H1 (cell line): Measurements from ENCODE around the gene HDDC3. TPM values are rescaled to one million over a fixed set of nuclear protein-coding genes. Genes with fewer than 3 reads are reported as not detected.

Source experiments
- CTCF ChIA-PET: fragments of 300-600 bp; sonication (Branson Sonifier 250); formaldehyde crosslinking; loops from one replicate; lab custom pipeline; 2021; ENCODE audit not compliant: partially characterized antibody; lab: Charles Lee
- POLR2A ChIA-PET: fragments of 300-600 bp; sonication (Branson Sonifier 250); formaldehyde crosslinking; loops from one replicate; lab custom pipeline; 2021; ENCODE audit warnings: inconsistent platforms; ENCODE audit not compliant: partially characterized antibody; lab: Charles Lee
- DNase-seq, 2 experiments: peaks; one replicate each; pipeline versions ENCODE4 v3.0.0 to v3.0.0-alpha.2; 2010 to 2022; ENCODE audit warnings: low spot score in 2 of 2, low read depth in 1 of 2, mixed read lengths in 1 of 2
- FAIRE-seq: peaks from 2 replicates; lab custom pipeline; 2011; peaks lifted over from hg19 to GRCh38; lab: Jason Lieb, UNC
- H2AFZ ChIP-seq: 2 replicates; pipeline ENCODE4 v1.8.1; 2012; ENCODE audit warnings: low read length, inconsistent platforms
- H2AK5ac ChIP-seq: 2 replicates; pipeline ENCODE4 v1.6.1; 2013; ENCODE audit warnings: low read depth, low read length
- H2BK120ac ChIP-seq: replicated peaks from 2 replicates; pipeline ENCODE3; 2013; ENCODE audit warnings: low read depth, low read length, inconsistent platforms
- H2BK12ac ChIP-seq: 2 replicates; pipeline ENCODE4 v1.6.1; 2013; ENCODE audit warnings: low read depth, low read length
- H2BK15ac ChIP-seq: 2 replicates; pipeline ENCODE4 v1.6.1; 2013; ENCODE audit warnings: low read length
- H2BK20ac ChIP-seq: 2 replicates; pipeline ENCODE4 v1.6.1; 2013; ENCODE audit warnings: low read length
- H2BK5ac ChIP-seq: 2 replicates; pipeline ENCODE4 v1.6.1; 2013; ENCODE audit warnings: low read depth, low read length
- H3K14ac ChIP-seq: 2 replicates; pipeline ENCODE4 v1.6.1; 2013; ENCODE audit warnings: inconsistent platforms; ENCODE audit not compliant: insufficient read length
- H3K18ac ChIP-seq: 2 replicates; pipeline ENCODE4 v1.6.1; 2013; ENCODE audit warnings: low read length; ENCODE audit errors: extremely low read depth
- H3K23ac ChIP-seq: 2 replicates; pipeline ENCODE4 v1.6.1; 2013; ENCODE audit warnings: inconsistent platforms; ENCODE audit not compliant: insufficient read length
- H3K23me2 ChIP-seq: 2 replicates; pipeline ENCODE4 v1.6.1; 2013; ENCODE audit warnings: low read depth, low read length
- H3K27ac ChIP-seq: 2 replicates; pipeline ENCODE4 v1.6.1; 2011; ENCODE audit warnings: low read depth, low read length, inconsistent platforms
- H3K27me3 ChIP-seq, 4 experiments: replicated peaks in 1 of 4; 1 replicate in 1 of 4; 2 replicates in 3 of 4; pipeline versions ENCODE4 v1.6.1 to v1.8.1; 2011 to 2013; ENCODE audit warnings: low read length in 3 of 4, mild to moderate bottlenecking in 3 of 4, inconsistent platforms in 2 of 4, mixed read lengths in 2 of 4, moderate library complexity in 1 of 4; ENCODE audit not compliant: control insufficient read depth in 3 of 4, insufficient read depth in 3 of 4; ENCODE audit errors: extremely low read depth in 1 of 4
- H3K36me3 ChIP-seq, 4 experiments: 2 replicates each; pipeline versions ENCODE4 v1.6.1 to v1.8.1; 2011 to 2013; ENCODE audit warnings: mild to moderate bottlenecking in 4 of 4, low read length in 3 of 4, moderate library complexity in 2 of 4, control low read depth in 1 of 4, inconsistent platforms in 1 of 4; ENCODE audit not compliant: insufficient read depth in 4 of 4, control insufficient read depth in 2 of 4
- H3K4ac ChIP-seq: replicated peaks from 2 replicates; pipeline ENCODE3; 2013; ENCODE audit warnings: low read length, low read depth, mixed read lengths, inconsistent platforms; ENCODE audit not compliant: insufficient read length
- H3K4me1 ChIP-seq, 4 experiments: replicated peaks in 1 of 4; 1 replicate in 1 of 4; 2 replicates in 3 of 4; pipeline versions ENCODE4 v1.6.1 to v1.8.1; 2011 to 2013; ENCODE audit warnings: low read length in 3 of 4, inconsistent platforms in 2 of 4, mixed read lengths in 1 of 4; ENCODE audit not compliant: insufficient read depth in 4 of 4, control insufficient read depth in 3 of 4
- H3K4me2 ChIP-seq, 2 experiments: 2 replicates each; pipeline versions ENCODE4 v1.6.1 to v1.8.1; 2011 to 2013; ENCODE audit warnings: low read depth in 2 of 2, low read length in 2 of 2, control low read depth in 1 of 2, inconsistent platforms in 1 of 2, mild to moderate bottlenecking in 1 of 2; ENCODE audit not compliant: insufficient read depth in 1 of 2
- H3K4me3 ChIP-seq, 4 experiments: fragments of 200-600, 300-600 bp in 1 of 4; sonication (generic), shearing (Covaris generic), sonication (Bioruptor Twin) in 1 of 4; 2 replicates each; pipeline versions ENCODE4 v1.5.1 to v1.8.1; 2011 to 2016; ENCODE audit warnings: low read length in 4 of 4, low read depth in 3 of 4, control low read depth in 2 of 4, inconsistent platforms in 2 of 4, mild to moderate bottlenecking in 2 of 4, mixed read lengths in 1 of 4, moderate library complexity in 1 of 4; ENCODE audit not compliant: insufficient read depth in 2 of 4; ENCODE audit errors: extremely low read depth in 1 of 4
- H3K56ac ChIP-seq: replicated peaks from 2 replicates; pipeline ENCODE3; 2013; ENCODE audit warnings: low read depth, mild to moderate bottlenecking, mixed read lengths, low read length, inconsistent platforms; ENCODE audit not compliant: insufficient read length
- H3K79me1 ChIP-seq: 2 replicates; pipeline ENCODE4 v1.6.1; 2013; ENCODE audit warnings: low read depth, low read length, control low read depth
- H3K79me2 ChIP-seq, 2 experiments: 2 replicates each; pipeline versions ENCODE4 v1.6.1 to v1.8.1; 2012 to 2013; ENCODE audit warnings: low read length in 2 of 2, mild to moderate bottlenecking in 2 of 2, inconsistent platforms in 1 of 2; ENCODE audit not compliant: insufficient read depth in 2 of 2, control insufficient read depth in 1 of 2
- H3K9ac ChIP-seq, 4 experiments: replicated peaks in 1 of 4; 1 replicate in 1 of 4; 2 replicates in 3 of 4; pipeline versions ENCODE4 v1.6.1 to v1.8.1; 2011 to 2013; ENCODE audit warnings: low read depth in 3 of 4, low read length in 3 of 4, control low read depth in 2 of 4, mild to moderate bottlenecking in 2 of 4, moderate library complexity in 2 of 4, inconsistent platforms in 1 of 4; ENCODE audit errors: extremely low read depth in 1 of 4
- H3K9me3 ChIP-seq, 2 experiments: 2 replicates each; pipeline versions ENCODE4 v1.6.1 to v1.8.1; 2012 to 2013; ENCODE audit warnings: mild to moderate bottlenecking in 2 of 2, moderate library complexity in 2 of 2, control low read depth in 1 of 2, inconsistent platforms in 1 of 2, low read depth in 1 of 2, low read length in 1 of 2, mixed read lengths in 1 of 2; ENCODE audit not compliant: insufficient read depth in 2 of 2
- H4K20me1 ChIP-seq, 2 experiments: replicated peaks in 1 of 2; 2 replicates each; pipeline versions ENCODE3 to v1.8.1; 2011 to 2013; ENCODE audit warnings: inconsistent platforms in 2 of 2, low read length in 2 of 2, mild to moderate bottlenecking in 1 of 2; ENCODE audit not compliant: insufficient read depth in 2 of 2, control insufficient read depth in 1 of 2
- H4K5ac ChIP-seq: 2 replicates; pipeline ENCODE4 v1.6.1; 2013; ENCODE audit warnings: low read length, low read depth, mixed read lengths, inconsistent platforms; ENCODE audit not compliant: insufficient read length
- H4K8ac ChIP-seq: 2 replicates; pipeline ENCODE4 v1.8.0; 2013; ENCODE audit warnings: mild to moderate bottlenecking, moderate library complexity, low read length, inconsistent platforms; ENCODE audit not compliant: insufficient read depth; ENCODE audit errors: extremely low read depth
- H4K91ac ChIP-seq: replicated peaks from 2 replicates; pipeline ENCODE3; 2013; ENCODE audit warnings: low read length, mixed read lengths, inconsistent platforms; ENCODE audit not compliant: insufficient read length
- EZH2 ChIP-seq: fragments of 200-600 bp; sonication (generic); IDR thresholded peaks from 2 replicates; pipeline ENCODE4 v1.7.1; 2012; ENCODE audit warnings: low read depth, mild to moderate bottlenecking, moderate library complexity, low read length, inconsistent platforms; ENCODE audit not compliant: severe bottlenecking
- HDAC2 ChIP-seq, 2 experiments: fragments of 300-600 bp in 1 of 2; sonication (generic) in 1 of 2; IDR thresholded peaks; 2 replicates each; pipeline ENCODE4 v1.6.1; 2011 to 2012; ENCODE audit warnings: low read depth in 2 of 2, low read length in 2 of 2, mild to moderate bottlenecking in 2 of 2, moderate library complexity in 2 of 2, borderline replicate concordance in 1 of 2, inconsistent platforms in 1 of 2
- KDM4A ChIP-seq: IDR thresholded peaks from one replicate; pipeline ENCODE4 v1.7.1; 2012; ENCODE audit warnings: low read depth, mild to moderate bottlenecking, moderate library complexity, low read length, inconsistent platforms; ENCODE audit not compliant: severe bottlenecking
- MAX ChIP-seq: IDR thresholded peaks from 2 replicates; pipeline ENCODE4 v1.6.1; 2012; ENCODE audit warnings: inconsistent platforms
- PHF8 ChIP-seq: fragments of 200-600 bp; sonication (generic); conservative IDR thresholded peaks from 2 replicates; pipeline ENCODE4 v1.7.1; 2012; ENCODE audit warnings: low read depth, mild to moderate bottlenecking, inconsistent platforms, low read length, moderate library complexity
- RBBP5 ChIP-seq: IDR thresholded peaks from 2 replicates; pipeline ENCODE4 v1.7.1; 2012; ENCODE audit warnings: low read depth, mild to moderate bottlenecking, inconsistent platforms, low read length, moderate library complexity, borderline replicate concordance
- SUZ12 ChIP-seq: fragments of 200-600 bp; sonication (generic); IDR thresholded peaks from 2 replicates; pipeline ENCODE4 v1.6.1; 2012; ENCODE audit warnings: mild to moderate bottlenecking, inconsistent platforms, low read length, moderate library complexity, mixed read lengths
- TAF7 ChIP-seq: optimal IDR thresholded peaks from 2 replicates; pipeline ENCODE3; 2011; ENCODE audit warnings: low read depth, mild to moderate bottlenecking, inconsistent platforms, low read length, moderate library complexity, borderline replicate concordance
- YY1 ChIP-seq: IDR thresholded peaks from 2 replicates; pipeline ENCODE4 v1.6.1; 2011; ENCODE audit warnings: low read depth, mild to moderate bottlenecking, low read length
- WGBS, 2 experiments: shearing (Covaris generic) in 1 of 2; methylation state at CpG; one replicate each; pipeline versions ENCODE4 v1.1.6 to v1.1.7; 2013 to 2015; ENCODE audit warnings: low lambda C conversion rate in 2 of 2, mixed read lengths in 2 of 2, inconsistent platforms in 1 of 2, low coverage in 1 of 2, missing lambda C conversion rate in 1 of 2; ENCODE audit not compliant: insufficient replicate concordance in 2 of 2, insufficient coverage in 1 of 2, insufficient read length in 1 of 2; ENCODE audit errors: extremely low coverage in 1 of 2, missing lambda C conversion rate in 1 of 2; 5-methylcytosine and 5-hydroxymethylcytosine counted together
- polyA plus RNA-seq, 7 experiments: library from polyadenylated mRNA; depleted of rRNA in 3 of 7; stranded (reverse) in 5 of 7; unstranded in 2 of 7; fragments of >200 nt in 5 of 7; fragments of 200-250 nt in 2 of 7; gene quantifications; 1 replicate in 5 of 7; 2 replicates in 1 of 7; 4 replicates in 1 of 7; pipeline versions ENCODE4 v1.2.1 to v1.2.3, GENCODE V29; 2011 to 2013; ENCODE audit warnings: missing spikeins in 2 of 7, mixed read lengths in 2 of 7
- total RNA-seq: library from RNA; stranded (reverse); fragmentation: NEBNext Ultra II Directional; extraction: Animal tissue kit (Norgen Biotek cat#: 25700); gene quantifications from 2 replicates; pipeline ENCODE4 v1.2.1, GENCODE V29; 2021

HDDC3 gene
- total and polyA plus RNA-seq, 2 of the 8 experiments (the other 6 are each of a cell fraction or from before 2014, with no cell fraction given), result 16.3 to 16.5 TPM

- Histone ChIP-seq H3K18ac (no peak overlapping the region), H3K23me2 (no peaks in the 10 kb centered on the region; the same call in 1 of the 2 replicates), H3K4ac (peak overlapping the region; percentile 66), H4K5ac (peak overlapping the region; percentile 0), H2AFZ (0 out of 2 replicates have a peak overlapping the region, but pooled peaks have one; percentile 42), H2AK5ac (no peak overlapping the region), H3K79me1 (no peaks in the 10 kb centered on the region; the same call in 1 of the 2 replicates), H3K9me3 (no peaks in the 10 kb centered on the region), H2BK5ac (0 out of 2 replicates have a peak overlapping the region, but pooled peaks have one; percentile 44), H3K4me3 (peak overlapping the region in 3 of 4 experiments; percentile 18 to 57 (median 24); a peak in 6 of 8 replicates), H2BK120ac (no peak overlapping the region), H3K4me2 (peak overlapping the region; percentile 62 to 72), H3K4me1 (peaks cover 0 to 21% (median 15%) of the 10 kb centered on the region in 4 experiments; a peak in 6 of 7 replicates), H2BK12ac (peak overlapping the region; percentile 29; the same call in 1 of the 2 replicates), H3K36me3 (peaks cover 5 to 12% (median 7%) of the 10 kb centered on the region in 4 experiments; a peak in 4 of 8 replicates), H2BK15ac (peak overlapping the region; percentile 72; the same call in 1 of the 2 replicates), H3K56ac (no peak overlapping the region), H3K27ac (no peak overlapping the region), H3K9ac (no peak overlapping the region; a peak in 2 of 7 replicates), H4K91ac (no peak overlapping the region), H3K27me3 (no peaks in the 10 kb centered on the region), H4K8ac (no peak overlapping the region; the same call in 1 of the 2 replicates), H2BK20ac (no peak overlapping the region), H3K23ac (no peak overlapping the region), H3K14ac (no peak overlapping the region), H3K79me2 (no peaks in the 10 kb centered on the region), H4K20me1 (peaks cover 0 to 3% of the 10 kb centered on the region in 2 experiments)
- ChIA-PET CTCF (interaction anchor here (1.7 to 5.5 kb wide), 8 partner anchors 10 to 70 kb away, joined by 4 to 132 read pairs (median 41); partner anchors contain the start of genes HDDC3, MAN2A2 and UNC45A), POLR2A (interaction anchor here (0.9 to 4.7 kb wide), 6 partner anchors 10 to 46 kb away, joined by 3 to 22 read pairs (median 8); partner anchors contain the start of gene FURIN)
- DNase-seq (no peak), FAIRE-seq (no peak)
- WGBS, 2 experiments, result 78% methylated on average over 7 of the region's 7 CpGs; no CpG with 5 or more reads in 1 of the 2 experiments
- TF ChIP-seq HDAC2 (IDR thresholded peaks at IDR 0.05; ENCODE audit: borderline replicate concordance in 1 of 2, low read depth in 2 of 2, low read length in 2 of 2), result no peak
- no peak for TF ChIP-seq KDM4A
- no peak for TF ChIP-seq RBBP5
- TF ChIP-seq MAX, result no peak
- no peak for TF ChIP-seq YY1
- no peak for TF ChIP-seq SUZ12
- no peak for TF ChIP-seq TAF7
- TF ChIP-seq EZH2, result no peak
- no peak for TF ChIP-seq PHF8
Measured at GRCh38 chr15:90883526-90883975, 48.8 kb downstream of the HDDC3 start.
